ENCODE measurements around the gene STX8. TPM values are rescaled to one million over a fixed set of nuclear protein-coding genes. Genes with fewer than 3 reads are reported as not detected.
"Not testable (repeated sequence)": the region's sequence is repeated elsewhere in the genome, so short reads cannot be mapped to it uniquely, and the experiment has no call there.

STX8 gene
- total RNA-seq, 2 experiments from 2014 or later: 58.7 to 66.3 TPM

GRCh38 chr17:9410737-9411136, 164.9 kb downstream of the STX8 start:
- POLR2A ChIA-PET: no interaction called here
- CTCF ChIA-PET: interaction anchor here (0.6 kb wide), 1 partner anchor 426 kb away, joined by 3 read pairs; no protein-coding TSS in a partner anchor

- CTCF ChIA-PET: no interaction called here
Measured at GRCh38 chr17:9410301-9410700, 165.3 kb downstream of the STX8 start.

GRCh38 chr17:9409878-9410277, 165.7 kb downstream of the STX8 start:
- POLR2A ChIA-PET: no interaction called here
- CTCF ChIA-PET: no interaction called here

More at GRCh38 chr17:9410301-9410700, 165.3 kb downstream of the STX8 start:
- POLR2A ChIA-PET: no interaction called here

GRCh38 chr17:9408868-9409829, 166.5 kb downstream of the STX8 start:
- ChIA-PET CTCF (no interaction called here), POLR2A (no interaction called here)

GRCh38 chr17:9408381-9408780, 167.2 kb downstream of the STX8 start:
- CTCF ChIA-PET: no interaction called here
- POLR2A ChIA-PET: no interaction called here

- CTCF ChIA-PET: no interaction called here
- POLR2A ChIA-PET: no interaction called here
Measured at GRCh38 chr17:9406046-9406606, 169.5 kb downstream of the STX8 start.

GRCh38 chr17:9403257-9403656, 172.4 kb downstream of the STX8 start:
- CTCF ChIA-PET: no interaction called here

GRCh38 chr17:9402590-9403199, 172.9 kb downstream of the STX8 start:
- POLR2A ChIA-PET: no interaction called here

More at GRCh38 chr17:9403257-9403656, 172.4 kb downstream of the STX8 start:
- POLR2A ChIA-PET: no interaction called here

GRCh38 chr17:9401434-9401833, 174.2 kb downstream of the STX8 start:
- POLR2A ChIA-PET: no interaction called here

More at GRCh38 chr17:9402590-9403199, 172.9 kb downstream of the STX8 start:
- CTCF ChIA-PET: no interaction called here

GRCh38 chr17:9389111-9389527, 186.5 kb downstream of the STX8 start:
- POLR2A ChIA-PET: no interaction called here

More at GRCh38 chr17:9401434-9401833, 174.2 kb downstream of the STX8 start:
- CTCF ChIA-PET: no interaction called here

GRCh38 chr17:9386401-9386800, 189.2 kb downstream of the STX8 start:
- POLR2A ChIA-PET: no interaction called here
- CTCF ChIA-PET: no interaction called here

More at GRCh38 chr17:9389111-9389527, 186.5 kb downstream of the STX8 start:
- CTCF ChIA-PET: interaction anchor here (0.6 kb wide), 1 partner anchor 85 kb away, joined by 3 read pairs; no protein-coding TSS in a partner anchor

GRCh38 chr17:9383826-9384225, 191.8 kb downstream of the STX8 start:
- POLR2A ChIA-PET: no interaction called here

GRCh38 chr17:9382626-9383025, 193.0 kb downstream of the STX8 start:
- CTCF ChIA-PET: no interaction called here
- POLR2A ChIA-PET: no interaction called here

More at GRCh38 chr17:9383826-9384225, 191.8 kb downstream of the STX8 start:
- CTCF ChIA-PET: no interaction called here

- ChIA-PET POLR2A (no interaction called here), CTCF (no interaction called here)
Measured at GRCh38 chr17:9381068-9381467, 194.6 kb downstream of the STX8 start.

GRCh38 chr17:9380361-9380760, 195.3 kb downstream of the STX8 start:
- ChIA-PET POLR2A (no interaction called here), CTCF (interaction anchor here (0.7 kb wide), 1 partner anchor 352 kb away, joined by 3 read pairs; no protein-coding TSS in a partner anchor)

GRCh38 chr17:9376177-9376576, 199.4 kb downstream of the STX8 start:
- POLR2A ChIA-PET, CTCF ChIA-PET: not testable (repeated sequence)

GRCh38 chr17:9371019-9371418, 204.6 kb downstream of the STX8 start:
- ChIA-PET POLR2A (no interaction called here), CTCF (no interaction called here)

- ChIA-PET CTCF (no interaction called here), POLR2A (no interaction called here)
Measured at GRCh38 chr17:9370467-9370866, 205.2 kb downstream of the STX8 start.

- CTCF ChIA-PET: interaction anchor here (0.7 kb wide), 1 partner anchor 73 kb away, joined by 4 read pairs; no protein-coding TSS in a partner anchor
- POLR2A ChIA-PET: no interaction called here
Measured at GRCh38 chr17:9368631-9369030, 207.0 kb downstream of the STX8 start.

- CTCF ChIA-PET: interaction anchor here (0.6 kb wide), 1 partner anchor 185 kb away, joined by 6 read pairs; no protein-coding TSS in a partner anchor
- POLR2A ChIA-PET: no interaction called here
Measured at GRCh38 chr17:9367156-9367555, 208.5 kb downstream of the STX8 start.
